Skeletal muscle cell (primary cell): Measurements from ENCODE around the gene ARPC2.

ENCODE experiments used
- DNase-seq: peaks from one replicate; pipeline ENCODE4 v3.0.0-alpha.2; 2010; ENCODE audit warnings: low read depth
- H3K4me3 ChIP-seq: 2 replicates; pipeline ENCODE4 v1.5.1; 2011; ENCODE audit warnings: low read depth, mild to moderate bottlenecking, control low read depth, low read length, moderate library complexity

The ARPC2 gene

DNA sequence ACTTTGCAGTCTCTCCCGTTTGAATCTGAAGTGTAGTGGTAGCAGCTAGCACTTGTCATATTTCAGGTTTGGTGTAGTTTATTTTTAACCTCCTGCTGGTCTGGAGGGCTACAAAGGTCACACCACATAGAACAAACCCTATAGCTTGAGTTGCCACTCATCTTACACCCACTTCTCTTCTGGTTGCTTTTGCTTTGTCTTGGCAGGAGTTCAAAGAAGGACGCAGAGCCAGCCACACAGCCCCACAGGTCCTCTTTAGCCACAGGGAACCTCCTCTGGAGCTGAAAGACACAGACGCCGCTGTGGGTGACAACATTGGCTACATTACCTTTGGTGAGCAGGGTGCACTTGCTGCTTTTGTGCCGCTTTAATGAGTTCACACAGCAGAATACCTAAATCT, 28.2 kb downstream of the ARPC2 start:
- H3K4me3 ChIP-seq, result no peak overlapping the region

DNA sequence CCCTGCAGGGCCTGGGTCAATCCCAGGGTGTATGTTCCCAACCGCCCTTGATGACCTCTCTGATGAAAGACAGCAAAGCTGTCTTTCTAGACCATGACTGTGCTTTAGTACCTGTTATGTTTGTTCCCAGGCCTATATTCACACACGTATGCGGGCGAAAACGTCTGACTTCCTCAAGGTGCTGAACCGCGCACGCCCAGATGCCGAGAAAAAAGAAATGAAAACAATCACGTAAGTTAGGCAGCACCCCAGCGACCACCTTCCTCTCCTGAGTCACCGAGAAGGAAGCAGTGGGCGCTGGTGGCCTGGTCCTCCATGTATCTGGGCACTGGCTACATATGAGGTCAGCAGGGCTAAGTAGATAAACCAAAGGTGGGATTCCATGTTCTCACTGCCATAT, 32.7 kb downstream of the ARPC2 start:
- no peak for DNase-seq
- H3K4me3 ChIP-seq, result no peak overlapping the region

More for the DNA sequence above, 28.2 kb downstream of the ARPC2 start:
- DNase-seq, result no peak

DNA sequence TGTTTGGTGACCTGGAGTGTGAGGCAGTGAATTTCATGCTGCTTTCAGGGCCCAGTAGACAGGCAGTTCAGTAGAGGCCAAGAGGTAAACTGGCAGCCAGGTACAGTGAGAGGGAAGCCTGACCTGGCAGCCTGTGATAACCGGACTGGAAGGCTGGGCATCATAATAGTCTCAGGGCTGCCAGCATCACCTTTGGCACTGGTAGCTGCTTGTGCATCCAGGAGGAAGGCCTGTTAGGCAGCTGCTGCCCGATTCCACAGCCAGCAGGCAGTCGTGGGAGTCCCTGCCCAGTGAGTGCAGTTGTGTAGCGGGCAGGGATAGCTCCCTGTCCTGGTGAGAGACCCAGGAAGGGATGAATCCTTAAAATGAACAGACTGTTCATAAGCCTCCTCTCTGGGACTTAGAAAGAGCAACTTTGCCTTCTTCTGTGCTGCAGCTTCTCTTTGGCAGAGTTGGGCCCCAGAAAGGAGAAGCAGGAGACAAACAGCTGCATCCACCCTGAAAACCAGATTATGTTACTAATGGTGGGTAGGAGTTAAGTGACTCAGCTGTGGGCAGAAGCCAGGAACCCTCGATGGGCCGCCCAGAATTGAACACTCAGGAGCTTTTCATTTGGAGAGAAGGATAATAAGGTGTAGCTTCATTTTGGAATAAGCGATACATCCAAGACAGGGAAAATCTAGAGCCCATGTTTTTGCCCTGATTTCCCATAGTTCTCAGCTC, 35.7 kb downstream of the ARPC2 start:
- no peak for DNase-seq
- H3K4me3 ChIP-seq, result no peak overlapping the region

DNA sequence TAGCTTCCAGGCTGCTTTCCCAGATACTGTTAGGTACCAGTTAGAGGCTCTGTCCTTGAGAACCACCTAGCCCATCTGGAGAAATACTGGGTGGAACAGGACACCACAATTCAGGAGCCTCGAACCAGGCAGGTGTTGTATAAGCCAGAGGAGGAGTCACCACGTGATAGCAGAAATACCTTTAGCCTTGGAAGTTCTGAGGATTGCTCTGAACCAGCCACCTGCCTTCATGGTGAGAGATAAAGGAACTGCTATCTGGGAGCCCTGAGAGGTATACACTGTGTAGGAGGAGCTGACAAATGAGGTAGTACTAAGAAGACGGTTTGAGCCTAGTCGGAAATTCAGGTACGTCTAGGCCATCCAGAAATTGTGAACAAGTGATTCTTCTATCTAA, 36.2 kb downstream of the ARPC2 start:
- DNase-seq, result no peak
- no peak overlapping the region for H3K4me3 ChIP-seq

DNA sequence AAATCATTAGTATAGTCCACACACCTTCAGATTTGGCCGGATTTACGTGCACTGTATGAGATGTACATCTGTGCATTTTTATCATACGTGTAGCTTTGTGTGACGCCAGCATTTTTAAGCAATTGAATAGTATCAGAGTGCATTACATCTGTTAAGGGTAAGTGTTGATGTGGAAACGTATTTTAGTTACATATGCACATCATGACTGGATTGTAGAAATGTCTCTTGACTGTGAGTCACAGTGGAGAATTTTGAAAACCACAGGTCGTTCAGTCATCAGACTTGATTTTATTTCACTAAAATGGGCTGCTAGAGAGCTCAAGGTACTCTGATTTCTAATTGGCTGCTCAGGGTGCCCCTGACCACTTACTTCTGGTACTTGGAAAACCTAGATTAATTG, 38.5 kb downstream of the ARPC2 start:
- no peak overlapping the region for H3K4me3 ChIP-seq
- DNase-seq, result no peak

DNA sequence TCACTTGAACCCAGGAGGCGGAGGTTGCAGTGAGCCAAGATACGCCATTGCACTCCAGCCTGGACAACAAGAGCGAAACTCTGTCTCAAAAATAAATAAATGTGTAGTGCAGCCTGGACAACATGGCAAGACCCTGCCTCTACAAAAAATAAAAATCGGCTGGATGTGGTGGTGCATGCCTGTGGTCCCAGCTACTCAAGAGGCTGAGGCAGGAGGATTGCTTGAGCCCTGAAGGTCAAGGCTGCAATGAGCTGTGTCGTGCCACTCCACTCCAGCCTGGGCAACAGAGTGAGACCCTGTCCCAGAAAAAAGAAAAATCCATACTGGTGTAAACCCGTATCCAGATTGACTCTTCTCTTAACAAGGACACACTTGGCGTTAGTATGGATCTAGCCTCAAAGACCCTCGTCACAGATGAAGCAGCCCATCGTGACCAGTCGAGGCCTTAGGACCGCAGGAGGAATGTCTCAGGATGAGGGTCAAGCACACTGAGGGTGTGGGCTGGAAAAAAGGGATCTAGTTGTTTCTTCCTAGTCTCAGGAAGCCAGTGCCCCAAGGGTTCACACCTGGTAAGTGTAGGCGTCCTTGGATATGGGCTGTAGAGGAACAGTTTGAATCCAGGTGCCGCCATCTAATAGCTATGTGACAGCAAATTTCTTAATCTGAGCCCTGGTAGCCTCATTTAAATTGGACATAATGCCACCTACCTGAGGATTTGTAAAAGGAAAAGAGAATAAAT, 39.8 kb downstream of the ARPC2 start:
- no peak for DNase-seq
- no peak overlapping the region for H3K4me3 ChIP-seq

DNA sequence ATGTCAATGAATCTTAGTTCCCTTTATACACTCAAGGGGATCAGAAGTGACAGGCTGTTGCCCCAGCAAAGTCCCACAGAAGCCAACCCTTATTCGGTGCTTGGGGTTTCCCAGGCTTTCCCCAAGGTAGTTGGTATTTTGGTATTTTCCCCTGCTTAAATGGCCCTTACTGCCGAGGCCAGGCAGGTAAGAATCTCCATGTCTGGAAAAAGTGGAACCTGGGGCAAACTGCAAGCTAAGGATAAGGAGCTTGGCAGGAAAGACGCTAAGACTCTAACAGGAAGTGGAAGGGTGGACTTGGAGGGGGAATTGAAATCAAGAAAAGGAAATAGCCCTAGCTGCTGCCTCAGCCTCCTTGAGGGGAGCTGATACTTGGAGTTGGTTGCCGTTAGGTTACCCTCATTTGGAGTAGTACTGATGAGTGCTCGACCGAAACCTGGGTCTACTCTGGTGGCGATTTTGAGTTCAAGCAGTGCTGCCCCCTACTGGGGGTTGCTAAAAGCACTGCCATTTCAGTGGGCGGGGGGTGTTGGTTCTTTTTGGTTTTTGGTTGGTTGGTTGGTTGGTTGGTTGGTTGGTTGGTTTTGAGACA, 40.5 kb downstream of the ARPC2 start:
- no peak overlapping the region for H3K4me3 ChIP-seq
- DNase-seq, result no peak

DNA sequence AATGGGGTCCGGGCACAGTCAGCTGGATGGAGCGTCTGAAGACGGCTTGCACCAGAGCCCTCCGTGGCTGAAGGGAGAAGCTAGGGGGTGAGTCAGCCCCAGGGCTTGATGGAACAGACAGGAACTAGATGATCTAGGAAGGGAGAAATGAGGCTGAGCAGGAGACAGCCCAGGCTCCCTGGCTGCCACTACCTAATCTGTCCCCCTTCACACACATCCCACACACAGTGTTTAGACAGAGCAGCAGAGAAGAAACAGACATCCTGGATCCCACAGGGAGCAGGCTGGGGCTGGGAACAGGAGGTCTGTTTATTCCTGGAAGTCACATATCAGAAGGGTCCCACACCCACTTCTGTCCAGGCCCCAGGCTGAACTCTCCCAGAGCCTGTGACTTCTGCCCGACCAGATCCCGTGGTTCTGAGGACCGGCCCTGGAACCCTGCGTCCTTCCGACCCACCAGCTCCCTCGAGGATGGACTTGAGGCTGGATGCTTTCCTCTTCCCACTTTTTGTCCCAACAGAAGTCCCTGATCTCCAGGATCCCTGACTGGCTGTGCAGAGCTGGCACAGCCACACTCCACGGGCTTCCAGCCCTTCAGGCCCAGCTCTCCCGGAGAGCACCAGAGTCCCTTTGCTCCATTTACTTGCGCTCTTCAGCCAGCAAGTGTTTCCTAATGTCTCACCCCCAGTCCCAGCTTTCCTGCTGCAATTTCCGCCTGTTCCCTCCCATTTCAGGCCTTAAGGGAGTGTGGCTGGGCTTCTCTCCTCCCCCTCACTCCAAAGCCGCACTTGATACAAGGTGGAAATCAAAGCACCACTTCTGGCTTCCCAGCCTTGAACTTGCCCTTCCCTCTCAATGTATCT, 42.3 kb downstream of the ARPC2 start:
- H3K4me3 ChIP-seq, result no peak overlapping the region
- peak; percentile 66 for DNase-seq

DNA sequence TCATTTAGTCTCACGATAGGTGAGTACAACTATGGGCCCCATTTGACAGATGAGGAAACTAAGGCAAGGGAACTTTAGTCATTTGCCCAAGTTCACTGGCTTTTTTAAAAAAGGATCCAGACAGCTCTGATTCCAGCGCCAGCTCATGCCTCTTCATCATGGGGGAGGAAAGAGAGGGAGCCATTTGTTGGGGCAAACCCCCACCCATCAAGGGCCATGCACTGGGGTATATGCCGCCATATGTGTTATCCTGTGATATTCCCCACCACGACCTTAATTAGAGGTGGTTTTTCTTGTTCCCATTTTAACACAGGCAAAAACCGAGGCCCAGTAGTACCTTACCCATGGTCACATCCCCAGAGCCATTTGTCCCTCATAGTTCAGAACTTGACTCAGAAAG, 43.2 kb downstream of the ARPC2 start:
- DNase-seq, result no peak
- H3K4me3 ChIP-seq, result no peak overlapping the region

DNA sequence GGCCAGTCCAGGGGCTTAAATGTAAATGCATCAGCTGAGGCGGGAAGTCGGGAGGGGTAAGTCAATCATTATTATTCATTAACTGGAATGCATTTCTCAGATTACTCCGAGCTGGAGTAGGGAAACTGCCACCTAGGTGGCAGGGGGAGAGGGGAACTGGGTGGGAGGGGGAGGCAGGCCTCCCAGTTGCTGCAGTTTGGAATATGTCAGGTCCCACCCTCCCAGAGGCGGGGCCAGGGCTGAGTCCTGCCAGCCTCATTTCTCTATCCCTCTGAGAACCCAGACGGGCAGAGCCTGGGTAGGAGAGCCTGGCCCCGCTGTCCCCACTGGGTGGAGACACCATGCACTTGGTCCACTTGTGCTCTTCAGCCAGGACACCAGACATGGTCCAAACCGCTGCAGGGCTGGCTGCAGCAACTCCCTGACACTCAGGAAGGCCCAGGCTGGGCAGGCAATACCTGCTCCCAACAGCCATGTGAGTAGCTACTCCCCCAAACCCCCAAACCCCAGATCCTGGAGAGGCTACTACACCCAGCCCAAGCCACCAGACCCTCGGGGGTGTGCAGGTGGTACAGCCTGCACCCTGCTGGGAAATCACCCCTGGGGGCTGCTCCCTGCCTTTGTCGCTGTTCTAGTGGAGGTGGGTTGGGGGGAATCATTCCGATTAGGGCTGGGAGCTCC, 43.9 kb downstream of the ARPC2 start, which contains the start of gene GPBAR1:
Gene GPBAR1, plus strand, starts transcription at position 274 of the 681 bp plus-strand sequence. CDS start 1,710 bp downstream, outside the sequence.
- DNase-seq, result no peak
- no peak within 1 kb of the TSS for H3K4me3 ChIP-seq

DNA sequence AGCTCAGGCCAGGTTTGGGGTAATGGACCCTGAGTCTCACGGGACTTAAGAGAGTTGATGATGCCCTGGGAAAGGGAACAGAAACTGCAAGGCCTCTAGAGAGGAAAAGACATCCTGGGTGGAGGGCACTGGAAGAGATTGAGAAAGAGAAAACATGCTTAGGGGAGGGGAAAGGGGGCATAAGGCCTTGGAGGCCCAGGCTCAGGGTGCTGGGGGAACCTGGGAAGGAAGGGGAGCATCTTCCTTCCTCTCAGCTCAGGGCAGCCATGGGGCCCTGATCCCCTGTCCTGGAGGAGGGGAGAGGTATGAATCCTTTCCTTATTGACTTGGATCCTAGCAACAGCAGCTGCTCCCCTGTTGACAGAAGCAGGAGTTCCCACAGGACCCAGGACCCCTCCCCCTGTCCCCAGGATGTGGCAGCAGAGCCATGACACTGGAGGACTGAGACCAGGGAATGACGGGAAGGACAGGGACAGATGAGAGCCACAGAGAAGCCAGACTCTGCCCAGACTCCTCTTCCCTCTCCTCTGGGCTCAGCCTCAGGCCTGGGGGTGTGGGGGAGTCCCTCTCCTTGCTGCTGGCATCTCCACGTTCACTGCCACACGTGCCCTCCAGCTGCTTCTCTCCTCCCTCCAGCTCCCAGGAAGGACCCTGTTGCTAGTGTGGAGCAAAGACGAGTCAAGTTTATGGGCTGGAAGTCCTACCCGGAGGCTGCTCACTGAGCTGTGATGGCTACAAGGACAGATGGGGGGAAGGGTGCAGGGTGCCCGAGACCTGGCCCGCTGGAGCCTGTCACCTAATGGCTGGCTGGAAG, 44.6 kb downstream of the ARPC2 start:
- no peak overlapping the region for H3K4me3 ChIP-seq
- DNase-seq, result no peak

DNA sequence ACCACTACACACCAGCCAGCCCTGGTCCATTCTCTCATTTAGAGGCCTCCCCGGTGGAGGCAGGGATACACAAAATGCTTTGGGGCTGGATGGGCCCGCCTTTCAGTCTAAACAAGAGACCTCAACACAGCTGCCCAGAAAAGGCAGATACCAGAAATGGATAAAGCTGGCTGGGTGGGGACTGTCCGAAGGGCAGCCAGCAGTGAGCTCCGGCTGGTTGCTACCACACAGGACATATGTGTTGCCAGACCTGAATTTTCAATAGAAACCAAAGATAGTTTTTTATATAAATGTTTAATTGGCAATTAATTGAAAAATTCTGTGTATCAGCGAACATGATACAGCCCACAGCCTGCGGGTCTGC, 45.2 kb downstream of the ARPC2 start:
- H3K4me3 ChIP-seq, result no peak overlapping the region
- no peak for DNase-seq

DNA sequence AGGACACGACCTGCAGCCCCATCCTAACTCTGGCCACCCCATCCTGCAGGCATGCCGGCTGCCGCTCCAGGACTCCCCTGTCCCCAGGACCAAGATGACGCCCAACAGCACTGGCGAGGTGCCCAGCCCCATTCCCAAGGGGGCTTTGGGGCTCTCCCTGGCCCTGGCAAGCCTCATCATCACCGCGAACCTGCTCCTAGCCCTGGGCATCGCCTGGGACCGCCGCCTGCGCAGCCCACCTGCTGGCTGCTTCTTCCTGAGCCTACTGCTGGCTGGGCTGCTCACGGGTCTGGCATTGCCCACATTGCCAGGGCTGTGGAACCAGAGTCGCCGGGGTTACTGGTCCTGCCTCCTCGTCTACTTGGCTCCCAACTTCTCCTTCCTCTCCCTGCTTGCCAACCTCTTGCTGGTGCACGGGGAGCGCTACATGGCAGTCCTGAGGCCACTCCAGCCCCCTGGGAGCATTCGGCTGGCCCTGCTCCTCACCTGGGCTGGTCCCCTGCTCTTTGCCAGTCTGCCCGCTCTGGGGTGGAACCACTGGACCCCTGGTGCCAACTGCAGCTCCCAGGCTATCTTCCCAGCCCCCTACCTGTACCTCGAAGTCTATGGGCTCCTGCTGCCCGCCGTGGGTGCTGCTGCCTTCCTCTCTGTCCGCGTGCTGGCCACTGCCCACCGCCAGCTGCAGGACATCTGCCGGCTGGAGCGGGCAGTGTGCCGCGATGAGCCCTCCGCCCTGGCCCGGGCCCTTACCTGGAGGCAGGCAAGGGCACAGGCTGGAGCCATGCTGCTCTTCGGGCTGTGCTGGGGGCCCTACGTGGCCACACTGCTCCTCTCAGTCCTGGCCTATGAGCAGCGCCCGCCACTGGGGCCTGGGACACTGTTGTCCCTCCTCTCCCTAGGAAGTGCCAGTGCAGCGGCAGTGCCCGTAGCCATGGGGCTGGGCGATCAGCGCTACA, 45.9 kb downstream of the ARPC2 start:
- DNase-seq, result no peak
- no peak overlapping the region for H3K4me3 ChIP-seq

DNA sequence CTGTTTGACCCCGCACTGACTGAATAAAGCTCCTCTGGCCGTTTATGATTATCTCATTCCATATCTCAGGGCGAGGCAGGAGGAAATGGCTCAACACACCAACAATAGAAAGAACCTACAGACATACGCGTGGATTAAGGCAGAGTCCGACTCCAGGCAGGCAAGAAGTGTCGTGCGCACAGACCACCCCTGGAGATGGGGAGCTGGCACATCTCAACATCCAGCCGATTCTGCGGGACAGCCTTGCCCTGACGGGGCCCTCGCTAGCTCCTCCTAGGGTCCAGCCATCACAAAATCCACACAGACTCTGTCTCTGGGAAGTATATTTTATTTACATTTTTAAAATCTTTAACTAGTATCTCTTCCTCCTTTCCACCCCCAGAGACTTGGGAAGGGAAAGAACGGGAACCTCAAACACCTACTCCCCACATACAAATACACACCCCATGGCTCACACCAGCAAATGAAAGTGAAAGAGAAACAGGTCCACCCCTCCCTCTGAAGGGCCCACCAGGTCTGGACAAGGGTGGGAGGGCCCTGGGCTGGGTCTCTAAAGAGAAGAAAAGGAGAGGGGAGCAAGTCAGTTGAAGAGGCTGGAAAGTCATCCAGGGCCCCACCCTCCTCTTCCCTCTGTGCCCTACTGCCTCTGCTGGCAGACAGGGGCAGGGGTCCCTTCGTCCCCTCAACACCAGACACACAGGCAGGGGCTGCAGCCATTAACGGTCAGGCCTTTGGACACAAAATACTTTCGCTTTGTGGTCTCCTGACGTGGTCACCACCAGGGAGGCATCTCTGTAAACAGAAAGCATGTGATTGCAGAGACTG, 47.0 kb downstream of the ARPC2 start:
- DNase-seq, result no peak
- H3K4me3 ChIP-seq, result no peak overlapping the region

DNA sequence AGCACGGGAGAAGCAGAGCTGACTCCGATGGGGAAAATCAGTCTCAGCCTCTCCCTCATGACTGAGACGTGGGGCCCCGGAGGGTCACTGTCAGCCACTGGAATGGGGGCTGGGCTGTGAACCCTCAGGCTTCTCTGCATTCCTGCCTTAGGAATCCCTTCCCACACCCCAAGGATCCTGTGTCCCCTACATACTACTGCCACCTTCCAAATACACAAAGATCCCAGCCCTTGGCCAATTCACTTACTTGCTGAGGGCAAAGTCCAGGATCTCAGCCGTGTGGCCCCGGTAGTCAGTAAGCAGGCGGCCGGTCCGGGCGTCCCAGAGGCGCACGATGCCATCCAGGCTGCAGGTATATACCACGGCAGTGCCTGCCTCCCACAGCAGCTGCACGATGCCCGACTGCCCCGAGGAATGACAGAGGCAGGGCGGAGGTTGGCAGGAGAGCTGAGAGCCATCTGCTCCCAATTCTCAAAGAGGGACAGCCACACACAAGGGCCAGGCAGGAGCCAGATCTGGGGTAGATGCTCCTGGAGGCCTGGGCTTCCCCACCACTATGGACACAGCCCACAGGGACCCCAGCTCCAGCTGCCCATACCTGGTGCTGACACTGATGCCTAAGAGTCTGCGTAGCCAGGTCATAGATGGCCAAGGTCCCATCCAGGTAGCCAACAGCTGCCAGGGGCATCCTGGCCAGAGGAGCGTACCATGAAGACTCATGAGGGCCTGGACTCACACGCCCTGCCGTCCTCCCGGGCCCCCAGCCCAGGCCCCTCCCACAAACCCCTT, 48.0 kb downstream of the ARPC2 start:
- no peak overlapping the region for H3K4me3 ChIP-seq
- no peak for DNase-seq

DNA sequence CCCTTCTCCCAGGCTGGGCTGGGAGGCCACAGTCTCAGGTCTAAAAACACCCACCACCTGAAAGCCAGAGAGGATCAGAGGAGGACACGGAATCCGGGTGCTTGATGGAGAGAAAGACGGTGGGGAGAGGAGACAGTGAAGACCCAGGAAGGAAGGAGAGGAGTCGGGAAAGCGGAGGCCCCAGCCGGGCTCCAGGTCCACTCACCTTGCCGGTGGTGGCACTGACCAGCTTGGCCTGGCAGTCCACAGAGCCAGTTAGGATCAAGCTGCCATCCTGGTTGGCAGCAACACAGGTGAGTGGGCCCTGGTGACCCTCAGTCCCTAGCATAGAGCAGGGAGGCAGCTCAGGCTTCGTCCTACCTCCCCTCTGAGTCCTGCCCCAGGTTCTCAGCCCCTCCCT, 48.6 kb downstream of the ARPC2 start:
- no peak overlapping the region for H3K4me3 ChIP-seq
- no peak for DNase-seq
